K562 (cell line): Measurements from ENCODE around the gene KRT38. TPM values are rescaled to one million over a fixed set of nuclear protein-coding genes. Genes with fewer than 3 reads are reported as not detected.

ENCODE experiments used
- ATAC-seq: fragments of 200-7000 bp; cut with Tn5 transposase; 3 replicates; pipeline ENCODE4 v1.9.1; 2020; ENCODE audit warnings: moderate library complexity
- BruUV-seq: library from RNA; stranded (reverse); fragments of 400-500 nt; replicated peaks from 2 replicates; lab custom pipeline; 2021; lab: Mats Ljungman, UMichigan
- CTCF ChIA-PET: fragments of 300-600 bp; formaldehyde crosslinking; extraction: SDS; loops from one replicate; lab custom pipeline; 2021; ENCODE audit warnings: low intra/inter-chr PET ratio; lab: Yijun Ruan, JAX
- POLR2A ChIA-PET: fragments of 300-600, 350-650 bp; sonication (Branson Sonifier 250); formaldehyde crosslinking; extraction: SDS; loops from one replicate; lab custom pipeline; 2021; ENCODE audit warnings: antibody characterized with exemption, inconsistent platforms; lab: Yijun Ruan, JAX
- DNase-seq, 4 experiments: peaks; one replicate each; pipeline versions ENCODE4 v3.0.0 to v3.0.0-alpha.2; 2011 to 2018; ENCODE audit warnings: low spot score in 3 of 4, mixed read lengths in 3 of 4; ENCODE audit errors: extremely low read depth in 1 of 4
- FAIRE-seq: peaks from 2 replicates; lab custom pipeline; 2011; peaks lifted over from hg19 to GRCh38; lab: Jason Lieb, UNC
- H2AFZ ChIP-seq: 2 replicates; pipeline ENCODE4 v1.6.0; 2011; ENCODE audit warnings: low read depth, low read length, control low read depth, inconsistent platforms
- H3K27ac ChIP-seq: fragments of 200-600 bp; 3 replicates; pipeline ENCODE4 v1.8.0; 2011; ENCODE audit warnings: low read depth, mild to moderate bottlenecking, control low read depth, inconsistent platforms, low read length, moderate library complexity, mixed read lengths; ENCODE audit errors: extremely low read depth
- H3K27me3 ChIP-seq, 2 experiments: fragments of 300-600 bp in 1 of 2; 2 replicates in 1 of 2; 3 replicates in 1 of 2; pipeline versions ENCODE4 v1.6.0 to v1.8.0; 2011; ENCODE audit warnings: inconsistent platforms in 2 of 2, low read length in 2 of 2, mild to moderate bottlenecking in 1 of 2, mixed read lengths in 1 of 2, moderate library complexity in 1 of 2; ENCODE audit not compliant: control insufficient read depth in 2 of 2, insufficient read depth in 2 of 2
- H3K36me3 ChIP-seq: fragments of 300-600 bp; 3 replicates; pipeline ENCODE4 v1.8.0; 2011; ENCODE audit warnings: mild to moderate bottlenecking, low read length, inconsistent platforms; ENCODE audit not compliant: control insufficient read depth, insufficient read depth
- H3K4me1 ChIP-seq, 2 experiments: fragments of 200-600 bp in 1 of 2; replicated peaks in 1 of 2; 2 replicates in 1 of 2; 3 replicates in 1 of 2; pipeline versions ENCODE4 v1.5.1 to v1.8.0; 2011; ENCODE audit warnings: inconsistent platforms in 2 of 2, low read length in 2 of 2, mild to moderate bottlenecking in 1 of 2, mixed read lengths in 1 of 2, moderate library complexity in 1 of 2; ENCODE audit not compliant: control insufficient read depth in 2 of 2, insufficient read depth in 2 of 2
- H3K4me2 ChIP-seq: 2 replicates; pipeline ENCODE4 v1.6.1; 2011; ENCODE audit warnings: low read length, control low read depth, inconsistent platforms, mixed read lengths; ENCODE audit not compliant: insufficient read depth
- H3K4me3 ChIP-seq: fragments of 200-600 bp; sonication (generic), shearing (Covaris generic); 2 replicates; pipeline ENCODE4 v1.5.1; 2016; ENCODE audit warnings: control low read depth, inconsistent platforms
- H3K79me2 ChIP-seq: fragments of 200-600 bp; 3 replicates; pipeline ENCODE4 v1.8.0; 2011; ENCODE audit warnings: low read length, inconsistent platforms; ENCODE audit not compliant: control insufficient read depth, insufficient read depth
- H3K9ac ChIP-seq, 2 experiments: 2 replicates each; pipeline versions ENCODE4 v1.6.0 to v1.6.1; 2011; ENCODE audit warnings: low read depth in 2 of 2, low read length in 2 of 2, control low read depth in 1 of 2, inconsistent platforms in 1 of 2, mild to moderate bottlenecking in 1 of 2, mixed read lengths in 1 of 2; ENCODE audit not compliant: insufficient read depth in 1 of 2
- H3K9me1 ChIP-seq: one replicate; pipeline ENCODE4 v1.6.0; 2011; ENCODE audit warnings: inconsistent platforms, mild to moderate bottlenecking, low read length, moderate library complexity; ENCODE audit not compliant: control insufficient read depth, insufficient read depth
- H3K9me3 ChIP-seq: replicated peaks from 2 replicates; pipeline ENCODE4 v1.5.1; 2011; ENCODE audit warnings: low read depth, low read length, inconsistent platforms; ENCODE audit not compliant: control insufficient read depth, insufficient read depth
- H4K20me1 ChIP-seq: replicated peaks from 2 replicates; pipeline ENCODE4 v1.6.1; 2011; ENCODE audit warnings: low read length, inconsistent platforms, mixed read lengths; ENCODE audit not compliant: control insufficient read depth, insufficient read depth
- CAMTA2 ChIP-seq: fragments of 250-450 bp; sonication (Bioruptor Pico); conservative IDR thresholded peaks from 2 replicates; pipeline ENCODE4 v1.5.1; 2022
- EZH2 ChIP-seq: IDR thresholded peaks from 2 replicates; pipeline ENCODE4 v1.6.1; 2012; ENCODE audit warnings: low read depth, mild to moderate bottlenecking, inconsistent platforms, low read length, borderline replicate concordance
- HLTF ChIP-seq: fragments of 450-650 bp; IDR thresholded peaks from 2 replicates; pipeline ENCODE4 v1.6.1; 2016
- NELFE ChIP-seq: IDR thresholded peaks from 2 replicates; pipeline ENCODE4 v1.6.1; 2011; ENCODE audit warnings: mild to moderate bottlenecking; ENCODE audit not compliant: insufficient read depth, insufficient read length
- SETDB1 ChIP-seq: IDR thresholded peaks from one replicate; pipeline ENCODE4 v1.6.1; 2012; ENCODE audit warnings: low read length, control low read depth, inconsistent platforms
- ZBTB17 ChIP-seq: fragments of 450-650 bp; formaldehyde crosslinking; IDR thresholded peaks from 2 replicates; pipeline ENCODE4 v1.4.0; 2020; ENCODE audit warnings: mild to moderate bottlenecking
- ZNF699 ChIP-seq: fragments of 250-450 bp; sonication (Bioruptor Pico); IDR thresholded peaks from 2 replicates; pipeline ENCODE4 v1.8.0; 2021; ENCODE audit warnings: mild to moderate bottlenecking, moderate library complexity; ENCODE audit not compliant: insufficient replicate concordance
- WGBS: fragments of 100-300 bp; shearing (Covaris generic); methylation state at CpG from one replicate; pipeline ENCODE4 v1.1.6; 2016; ENCODE audit warnings: low coverage, mixed read lengths; ENCODE audit not compliant: insufficient coverage; ENCODE audit errors: missing lambda C conversion rate; 5-methylcytosine and 5-hydroxymethylcytosine counted together
- in situ Hi-C: fragments of 300-500 bp; cut with MboI; formaldehyde crosslinking; loops from 4 replicates; pipeline ENCODE4 v1.15.0; 2018; ENCODE audit warnings: inconsistent platforms, mixed read lengths
- intact Hi-C: fragments of 100-400 bp; cut with micrococcal nuclease; formaldehyde crosslinking; loops from 2 replicates; pipeline ENCODE4 v1.14.2; 2022
- polyA plus RNA-seq, 8 experiments: library from polyadenylated mRNA; depleted of rRNA in 4 of 8; stranded (reverse) in 5 of 8; unstranded in 3 of 8; fragments of >200 nt; fragmentation: Nextera tagmentation in 2 of 8; fragmentation: Illumina TruSeq in 1 of 8; extraction: Ambion mirVana in 2 of 8; extraction: Trizol in 1 of 8; gene quantifications; 2 replicates each; pipeline versions ENCODE4 v1.2.1 to v1.2.3, GENCODE V29; 2011 to 2014; ENCODE audit warnings: inconsistent platforms in 1 of 8, missing spikeins in 1 of 8
- total RNA-seq, 7 experiments: library from RNA; depleted of rRNA in 6 of 7; stranded (reverse); fragments of >200 nt in 6 of 7; fragmentation: Illumina TruSeq in 2 of 7; extraction: Trizol in 2 of 7; gene quantifications; 2 replicates each; pipeline versions ENCODE4 v1.2.1 to v1.2.3, GENCODE V29; 2011 to 2021; ENCODE audit warnings: low replicate concordance in 1 of 7
- TF ChIP-seq, protein P1 (sequence below): fragments of 250-450 bp; sonication (Bioruptor Pico); IDR thresholded peaks from 2 replicates; pipeline ENCODE4 v1.5.0; 2021

KRT38 gene
- total and polyA plus RNA-seq, 9 of the 15 experiments (the other 6 are each of a cell fraction or from before 2014, with no cell fraction given): not detected

DNA sequence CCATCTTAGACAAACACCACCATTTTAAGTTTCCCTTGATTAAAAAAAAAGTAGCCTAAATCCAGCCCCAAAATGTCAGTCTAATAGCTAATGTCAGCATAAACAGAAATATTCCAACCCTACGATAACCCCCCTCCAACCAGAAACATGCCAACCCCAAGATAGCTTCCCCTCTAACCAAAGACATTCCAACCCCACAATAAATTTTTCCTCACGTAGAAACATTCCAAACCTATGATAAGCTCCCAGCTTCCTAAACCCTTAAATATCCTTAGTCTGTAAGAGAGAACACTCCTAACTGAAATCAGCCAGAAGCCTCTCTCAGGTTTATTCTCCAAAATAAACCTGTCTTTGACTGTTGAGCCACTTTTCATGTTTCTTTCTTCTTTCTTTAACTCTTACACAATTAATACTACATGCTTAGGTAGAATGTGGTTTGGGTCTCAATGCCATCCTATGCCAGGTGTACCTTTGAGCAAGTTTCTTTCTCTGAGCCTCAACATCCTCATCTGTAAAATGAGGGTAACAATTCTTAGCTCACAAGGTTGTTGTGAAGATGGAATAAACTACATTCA, 10.5 kb upstream of the KRT38 start:
- Histone ChIP-seq H3K9ac (no peak overlapping the region), H3K4me2 (no peak overlapping the region), H3K27me3 (peaks cover 3 to 7% of the 10 kb centered on the region in 2 experiments; a peak in 1 of 5 replicates), H4K20me1 (no peaks in the 10 kb centered on the region), H3K9me3 (no peaks in the 10 kb centered on the region; the same call in 1 of the 2 replicates), H3K4me1 (no peaks in the 10 kb centered on the region), H3K36me3 (no peaks in the 10 kb centered on the region), H3K27ac (no peak overlapping the region), H3K79me2 (no peaks in the 10 kb centered on the region), H3K4me3 (no peak overlapping the region), H3K9me1 (no peaks in the 10 kb centered on the region), H2AFZ (no peak overlapping the region)
- intact Hi-C loops: no loop called here
- TF ChIP-seq NELFE (no peak), EZH2 (no peak), HLTF (peak; percentile 87), CAMTA2 (no peak), ZBTB17 (CRISPR knock-in tag) (no peak)
- no peak for FAIRE-seq
- 0% methylated on average over 2 of the region's 2 CpGs for WGBS
- no TSS peak for BruUV-seq
- CTCF ChIA-PET: interaction anchor here (0.6 kb wide), 1 partner anchor 75 kb away, joined by 3 read pairs; no protein-coding TSS in a partner anchor
- in situ Hi-C loops: no loop called here
- POLR2A ChIA-PET: interaction anchor here (0.6 kb wide), 2 partner anchors 44 to 226 kb away, joined by 3 to 4 read pairs; no protein-coding TSS in a partner anchor
- ATAC-seq: no peak
- DNase-seq: no peak

DNA sequence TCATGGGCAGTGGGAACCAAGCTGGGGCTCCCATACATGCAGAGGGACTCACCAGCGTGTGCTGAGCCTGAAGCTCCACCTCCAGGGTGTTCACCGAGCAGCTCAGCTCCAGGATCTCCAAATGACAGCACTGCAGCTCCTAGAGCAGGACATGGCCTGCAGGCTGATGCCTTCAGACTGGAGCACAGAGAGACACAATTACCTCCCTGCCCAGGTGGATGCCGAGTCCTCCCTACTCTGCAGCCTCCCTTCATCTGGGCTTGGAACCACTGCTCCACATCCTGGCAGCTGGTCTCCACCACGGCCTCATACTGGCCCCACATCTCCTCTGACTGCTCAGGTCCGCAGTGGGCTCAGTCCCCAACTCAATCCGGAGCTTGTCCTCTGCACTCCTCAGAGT, 8.2 kb upstream of the KRT38 start:
- no peak for FAIRE-seq

More for the DNA sequence above, 8.2 kb upstream of the KRT38 start:
- Histone ChIP-seq H3K27ac (no peak overlapping the region), H4K20me1 (no peaks in the 10 kb centered on the region), H3K4me3 (no peak overlapping the region), H3K79me2 (no peaks in the 10 kb centered on the region), H3K4me2 (no peak overlapping the region), H2AFZ (no peak overlapping the region), H3K36me3 (no peaks in the 10 kb centered on the region), H3K4me1 (no peaks in the 10 kb centered on the region), H3K9ac (no peak overlapping the region), H3K27me3 (peaks cover 3 to 12% of the 10 kb centered on the region in 2 experiments; a peak in 2 of 5 replicates), H3K9me1 (no peaks in the 10 kb centered on the region), H3K9me3 (no peaks in the 10 kb centered on the region; the same call in 1 of the 2 replicates)
- BruUV-seq: no TSS peak
- DNase-seq (no peak), ATAC-seq (no peak)
- intact Hi-C loops (no loop called here), in situ Hi-C loops (no loop called here)
- POLR2A ChIA-PET: interaction anchor here (1.4 to 2.2 kb wide), 2 partner anchors 14 to 15 kb away, joined by 3 to 5 read pairs; no protein-coding TSS in a partner anchor
- TF ChIP-seq SETDB1 (no peak), ZNF699 (CRISPR knock-in tag) (no peak)
- TF ChIP-seq, protein P1, sequence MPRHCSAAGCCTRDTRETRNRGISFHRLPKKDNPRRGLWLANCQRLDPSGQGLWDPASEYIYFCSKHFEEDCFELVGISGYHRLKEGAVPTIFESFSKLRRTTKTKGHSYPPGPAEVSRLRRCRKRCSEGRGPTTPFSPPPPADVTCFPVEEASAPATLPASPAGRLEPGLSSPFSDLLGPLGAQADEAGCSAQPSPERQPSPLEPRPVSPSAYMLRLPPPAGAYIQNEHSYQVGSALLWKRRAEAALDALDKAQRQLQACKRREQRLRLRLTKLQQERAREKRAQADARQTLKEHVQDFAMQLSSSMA: no peak
- 2% methylated on average over 6 of the region's 6 CpGs for WGBS
- CTCF ChIA-PET: no interaction called here
